HG02938 (cell line): ENCODE data around the gene TUT4.

Source experiments
- ATAC-seq: cut with Tn5 transposase; IDR thresholded peaks from one replicate; pipeline ENCODE4 v1.9.1; 2021; ENCODE audit warnings: mild to moderate bottlenecking, moderate library complexity; ENCODE audit not compliant: unreplicated experiment

The TUT4 gene

DNA sequence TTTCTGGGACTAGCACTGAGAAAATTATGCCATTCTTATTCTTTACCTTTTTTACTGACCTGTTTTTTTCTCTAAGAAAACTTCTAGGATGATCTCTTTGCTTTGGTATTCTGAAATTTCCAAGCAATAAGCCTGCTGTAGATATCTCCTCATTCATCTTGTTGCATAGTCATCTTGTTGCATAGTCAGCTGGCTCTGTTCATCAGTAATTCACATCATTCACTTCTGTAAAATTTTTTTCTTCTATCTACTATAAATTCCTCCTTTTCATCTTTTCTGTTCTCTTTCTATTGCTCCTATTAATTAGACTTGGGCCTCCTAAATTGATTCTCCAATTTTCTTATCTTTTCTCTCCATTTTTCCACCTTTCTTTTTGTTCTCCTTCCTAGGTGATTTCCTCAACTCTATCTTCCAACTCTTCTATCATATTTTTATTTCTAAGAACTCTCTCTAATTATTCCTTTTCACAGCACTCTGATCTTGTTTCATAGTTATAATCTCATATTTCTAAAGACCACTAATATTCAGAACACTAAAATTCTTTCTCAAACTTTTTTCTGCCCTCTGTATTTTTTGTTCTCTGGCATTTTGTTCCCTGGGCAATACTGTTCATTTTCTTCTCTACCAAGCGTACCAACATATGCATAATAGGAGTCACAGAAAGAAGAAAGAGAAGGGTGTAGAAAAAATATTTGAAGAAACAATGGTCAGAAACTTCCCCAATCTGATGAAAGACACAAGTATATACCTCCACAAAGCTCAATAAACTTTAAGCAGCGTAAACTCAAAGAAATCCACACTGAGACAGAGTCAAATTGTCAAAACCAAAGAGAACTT, 17.7 kb downstream of the TUT4 start:
- no peak for ATAC-seq

DNA sequence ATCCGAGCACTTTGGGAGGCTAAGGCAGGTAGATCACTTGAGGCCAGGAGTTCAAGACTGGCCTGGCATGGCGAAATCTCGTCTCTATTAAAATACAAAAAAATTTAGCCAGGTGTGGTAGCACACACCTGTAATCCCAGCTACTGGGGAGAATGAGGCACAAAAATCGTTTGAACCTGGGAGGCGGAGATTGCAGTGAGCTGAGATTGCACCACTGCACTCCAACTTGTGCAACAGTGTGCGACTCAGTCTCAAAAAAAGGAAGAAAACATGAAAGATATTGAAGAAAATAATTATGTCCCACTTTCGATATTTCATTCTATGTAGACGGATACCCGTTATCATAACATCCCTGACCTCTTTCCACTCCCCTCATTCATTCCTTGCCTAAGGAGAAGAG, 19.2 kb downstream of the TUT4 start:
- ATAC-seq, result no peak

DNA sequence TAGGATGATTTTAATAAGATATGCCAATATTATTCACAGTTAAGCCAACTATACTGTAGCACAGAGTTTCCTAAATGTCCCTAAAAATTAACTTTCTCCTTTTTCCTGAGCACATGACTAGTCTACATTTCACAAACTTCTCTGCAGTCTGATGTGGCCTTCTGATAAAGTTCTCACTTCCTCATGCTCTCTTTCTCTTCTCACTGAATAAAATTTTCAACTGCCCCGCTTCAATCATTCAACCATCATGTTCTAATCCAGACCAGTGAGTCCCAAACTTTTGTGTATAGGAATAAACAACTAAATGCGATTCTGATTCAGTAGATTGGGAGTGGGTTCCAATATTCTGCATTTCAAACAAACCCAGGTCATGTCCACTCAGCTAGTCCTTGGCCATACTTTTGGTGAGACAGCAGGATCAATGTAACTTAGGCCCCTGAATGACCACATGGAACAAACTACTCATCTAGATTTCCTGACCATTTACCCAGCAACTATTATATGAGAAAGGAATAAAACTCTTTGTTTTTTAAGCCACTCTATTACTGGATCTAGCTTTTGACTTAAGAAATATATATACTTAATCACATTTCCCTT, 20.1 kb downstream of the TUT4 start:
- ATAC-seq, result no peak

DNA sequence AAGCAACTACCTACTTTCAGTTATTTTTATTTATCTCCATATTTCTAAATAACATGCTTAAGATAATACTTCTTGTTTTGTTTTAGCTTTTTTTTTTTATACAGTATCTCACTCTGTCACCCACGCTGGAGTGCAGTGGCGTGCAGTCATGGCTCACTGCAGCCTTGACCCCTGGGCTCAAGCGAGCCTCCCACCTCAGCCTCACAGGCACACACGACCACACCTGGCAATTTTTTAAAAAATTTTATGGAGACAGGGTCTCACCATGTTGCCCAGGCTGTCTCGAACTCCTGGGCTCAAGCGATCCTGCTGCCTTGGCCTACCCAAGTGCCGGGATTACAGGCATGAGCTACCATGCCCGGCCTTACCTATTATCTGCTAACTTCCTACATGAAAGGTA, 20.6 kb downstream of the TUT4 start:
- ATAC-seq, result no peak

DNA sequence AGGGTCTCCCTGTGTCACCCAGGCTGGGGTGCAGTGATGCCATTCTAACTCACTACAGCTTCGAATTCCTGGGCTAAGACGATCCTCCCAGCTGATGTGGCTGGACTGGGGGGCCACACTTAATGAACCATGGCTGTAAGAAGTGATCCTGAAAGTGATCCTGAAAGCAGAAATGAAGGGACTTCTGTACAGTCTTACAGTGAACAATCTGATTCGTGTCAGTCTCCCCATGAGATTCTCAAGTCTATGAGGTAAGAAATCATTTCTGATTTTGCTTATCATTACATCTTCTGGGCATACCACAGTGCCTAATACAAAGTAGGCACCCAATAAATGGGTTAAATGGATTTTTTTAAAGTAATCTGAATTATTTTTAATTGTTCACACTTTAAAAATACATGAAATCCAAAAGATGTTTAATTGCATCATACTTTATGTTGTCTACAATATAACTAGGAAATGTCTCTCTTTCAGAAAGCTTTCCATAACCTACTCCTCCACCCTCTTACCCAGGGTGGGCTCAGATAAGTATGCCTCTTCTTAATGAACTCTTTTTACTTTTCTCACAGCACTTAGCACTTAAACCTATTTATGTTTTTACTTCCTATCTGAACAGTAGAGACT, 21.5 kb downstream of the TUT4 start:
- ATAC-seq, result no peak

DNA sequence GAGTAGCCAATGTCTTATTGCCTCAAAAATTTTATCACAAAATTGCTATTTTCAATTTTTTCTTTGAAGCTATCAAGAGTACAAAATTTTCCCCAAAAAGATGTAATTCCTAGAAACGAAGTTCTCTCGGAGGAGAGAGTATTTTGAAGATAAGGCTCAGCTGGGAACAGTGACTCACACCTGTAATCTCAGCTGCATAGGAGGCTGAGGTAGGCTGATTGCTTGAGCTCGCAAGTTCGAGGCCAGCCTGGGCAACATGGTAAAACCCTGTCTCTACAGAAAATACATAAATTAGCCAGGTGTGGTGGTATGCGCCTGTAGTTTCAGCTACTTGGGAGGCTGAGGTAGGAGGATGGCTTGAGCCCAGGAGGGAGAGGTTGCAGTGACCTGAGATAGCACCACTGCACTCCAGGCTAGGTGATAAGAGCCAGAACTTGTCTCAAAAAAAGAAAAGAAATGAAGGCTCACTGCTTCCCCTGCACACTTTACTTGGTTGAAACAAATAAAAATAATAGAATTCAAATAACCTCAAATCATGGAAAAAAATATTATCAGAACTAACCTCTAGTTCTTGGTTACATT, 22.2 kb downstream of the TUT4 start:
- ATAC-seq, result no peak

DNA sequence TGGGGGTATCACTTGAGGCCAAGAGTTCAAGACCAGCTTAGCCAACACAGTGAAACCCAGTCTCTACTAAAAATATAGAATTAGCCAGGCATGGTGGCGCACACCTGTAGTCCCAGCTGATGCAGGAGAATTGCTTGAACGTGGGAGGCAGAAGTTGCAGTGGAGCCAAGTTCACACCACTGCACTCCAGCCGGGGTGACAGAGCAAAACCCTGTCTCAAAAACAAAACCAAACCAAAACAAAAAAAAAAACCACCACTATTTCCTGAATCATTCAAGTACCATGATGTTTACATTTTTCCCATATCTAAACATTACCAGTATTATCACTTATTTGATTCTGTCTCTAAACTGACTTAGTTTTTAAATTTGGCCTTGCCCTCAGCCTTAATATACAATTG, 29.5 kb downstream of the TUT4 start:
- no peak for ATAC-seq

DNA sequence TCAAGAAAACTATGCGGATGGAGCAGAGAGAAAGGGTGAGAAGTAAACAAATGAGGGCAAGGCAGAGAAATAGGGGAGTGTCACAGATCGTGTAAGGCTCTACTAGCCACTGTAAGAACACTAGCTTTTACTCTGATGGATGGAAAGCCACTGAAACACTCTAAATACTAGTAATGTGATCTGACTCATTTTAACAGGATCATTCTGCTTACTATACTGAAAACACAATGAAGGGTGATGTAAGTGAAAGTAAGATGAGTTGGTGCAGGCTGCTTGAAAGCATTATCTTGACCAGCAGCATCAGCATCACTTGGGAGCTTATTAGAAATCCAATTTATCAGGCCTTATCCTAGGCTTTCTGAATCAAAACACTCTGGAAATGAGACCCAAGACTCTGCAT, 32.7 kb downstream of the TUT4 start:
- ATAC-seq, result no peak

DNA sequence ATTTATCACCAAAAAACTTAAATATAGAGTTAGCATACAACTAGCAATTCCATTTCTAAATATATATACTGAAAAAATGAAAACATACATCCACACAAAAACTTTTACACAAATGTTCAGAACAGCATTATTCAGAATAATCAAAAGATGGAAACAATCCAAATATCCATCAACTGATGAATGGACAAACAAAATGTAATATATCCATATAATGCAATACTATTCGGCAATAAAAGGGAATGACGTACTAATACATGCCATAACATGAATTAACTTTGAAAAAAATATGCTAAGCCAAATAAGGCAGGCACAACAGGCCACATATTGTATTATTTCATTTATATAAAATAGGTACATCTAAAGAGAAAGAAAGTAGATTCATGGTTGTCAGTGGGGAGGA, 33.9 kb downstream of the TUT4 start:
- no peak for ATAC-seq

DNA sequence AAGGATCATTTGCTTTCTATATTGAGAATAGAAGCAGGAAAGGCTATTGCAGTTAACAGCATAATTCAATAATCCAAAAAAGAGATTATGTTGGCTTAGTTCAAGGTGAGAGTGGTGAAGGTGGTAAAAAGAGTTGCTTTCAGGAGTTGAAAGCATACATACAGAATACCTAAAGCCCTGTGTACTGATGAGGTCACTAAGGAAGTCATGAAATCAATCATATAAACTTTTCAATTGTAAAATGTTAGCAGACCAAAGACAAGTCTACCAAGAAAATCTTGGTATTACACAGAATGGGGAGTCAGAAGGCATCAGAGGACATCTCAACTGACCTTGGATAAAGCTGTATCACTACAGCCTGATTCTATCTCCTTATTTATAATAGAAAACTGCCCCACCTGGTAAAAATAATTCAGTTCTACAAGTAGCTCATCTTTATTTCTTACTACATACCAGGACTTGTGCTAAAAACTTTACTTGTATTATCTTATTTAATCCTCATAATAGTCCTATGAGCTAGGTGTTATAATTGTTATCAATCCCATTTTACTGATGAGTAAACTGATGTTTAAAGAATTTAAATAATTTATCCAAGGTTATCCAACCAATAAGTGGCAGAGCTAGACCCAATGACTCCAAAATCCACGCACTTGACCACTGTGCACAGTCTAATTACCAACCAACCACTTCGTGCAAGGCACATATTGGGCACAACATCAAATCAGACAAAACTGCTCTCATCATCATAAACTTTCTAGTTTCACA, 40.9 kb downstream of the TUT4 start:
- ATAC-seq, result no peak

DNA sequence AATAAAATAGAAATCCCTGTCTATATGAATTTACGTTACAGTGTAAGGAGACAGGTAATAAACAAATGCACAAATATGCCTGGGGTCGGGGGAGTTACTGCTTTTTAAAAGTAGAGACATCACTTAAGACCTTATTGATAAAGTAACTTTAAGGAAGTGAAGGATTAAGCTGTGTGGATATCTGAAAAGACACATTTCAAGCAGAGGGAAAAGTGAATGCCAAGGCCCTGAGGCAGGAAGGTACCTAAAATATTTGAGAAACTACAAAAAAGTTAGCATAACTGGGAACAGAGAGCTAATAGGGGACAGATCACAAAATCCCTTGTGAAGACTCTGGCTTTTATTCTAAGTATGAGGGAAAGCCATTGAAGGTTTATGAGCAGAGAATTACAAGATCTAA, 41.5 kb downstream of the TUT4 start:
- ATAC-seq, result no peak

DNA sequence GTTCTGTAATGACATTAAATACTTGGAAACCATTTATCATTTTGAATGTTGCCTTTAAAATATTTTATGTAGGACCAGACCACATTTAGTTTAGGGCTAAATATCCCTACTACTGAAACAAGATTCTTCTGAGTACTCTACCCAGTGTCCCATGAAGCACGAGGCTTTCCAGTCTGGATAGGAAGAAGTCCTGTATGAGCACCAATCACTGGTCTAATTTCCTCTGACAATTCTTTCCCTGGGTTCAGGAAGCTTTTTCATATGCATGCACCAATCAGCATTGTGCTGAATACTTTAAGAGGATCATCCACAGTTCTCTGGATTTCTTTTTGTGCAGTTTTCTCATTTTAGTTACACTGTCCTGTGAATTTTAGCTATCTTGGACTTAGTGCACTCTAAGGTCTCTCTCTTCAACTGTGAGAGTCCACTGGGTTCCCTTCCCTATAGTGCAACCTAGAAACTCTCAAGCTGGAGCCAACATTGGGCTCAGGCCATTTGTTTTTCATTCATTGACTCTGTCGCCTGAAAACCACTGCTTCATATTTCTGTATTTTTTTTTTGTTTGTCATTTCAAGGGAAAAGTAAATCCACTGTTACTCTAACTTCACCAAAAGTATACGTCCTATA, 45.9 kb downstream of the TUT4 start:
- ATAC-seq, result no peak

DNA sequence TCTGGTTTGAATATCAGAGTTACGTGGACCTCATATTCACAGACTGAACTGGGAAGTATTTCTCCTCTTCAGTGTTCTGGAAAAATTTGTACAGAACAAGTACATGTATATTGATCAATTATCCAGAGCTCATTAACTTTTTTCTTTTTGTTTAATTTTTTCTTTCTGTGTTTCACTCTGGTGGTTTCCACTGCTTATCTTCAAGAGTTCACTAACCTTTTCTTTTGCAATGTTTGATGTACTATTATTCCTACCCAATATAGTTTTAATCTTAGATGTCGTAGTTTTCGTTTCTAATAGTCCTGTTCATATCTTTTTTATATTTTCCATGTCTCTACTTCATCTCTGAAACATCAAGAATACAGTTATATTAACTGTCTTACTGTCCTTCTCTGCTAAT, 46.5 kb downstream of the TUT4 start:
- no peak for ATAC-seq

DNA sequence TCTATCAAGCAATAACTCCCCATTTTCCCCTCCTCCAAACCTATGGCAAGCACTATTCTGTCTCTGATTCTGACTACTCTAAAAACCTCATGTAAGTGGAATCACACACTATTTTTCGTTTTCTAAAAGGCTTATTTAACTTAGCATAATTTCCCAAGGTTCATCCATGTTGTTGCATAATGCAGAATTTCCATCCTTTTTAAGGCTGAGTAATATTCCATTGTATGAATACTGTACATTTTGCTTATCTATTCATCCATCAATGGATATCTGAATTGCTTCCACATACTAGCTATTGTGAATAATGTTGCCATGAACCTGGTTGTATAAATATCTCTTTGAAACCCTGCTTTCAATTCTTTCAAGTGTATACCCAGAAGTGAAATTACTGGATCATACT, 48.2 kb downstream of the TUT4 start:
- no peak for ATAC-seq

DNA sequence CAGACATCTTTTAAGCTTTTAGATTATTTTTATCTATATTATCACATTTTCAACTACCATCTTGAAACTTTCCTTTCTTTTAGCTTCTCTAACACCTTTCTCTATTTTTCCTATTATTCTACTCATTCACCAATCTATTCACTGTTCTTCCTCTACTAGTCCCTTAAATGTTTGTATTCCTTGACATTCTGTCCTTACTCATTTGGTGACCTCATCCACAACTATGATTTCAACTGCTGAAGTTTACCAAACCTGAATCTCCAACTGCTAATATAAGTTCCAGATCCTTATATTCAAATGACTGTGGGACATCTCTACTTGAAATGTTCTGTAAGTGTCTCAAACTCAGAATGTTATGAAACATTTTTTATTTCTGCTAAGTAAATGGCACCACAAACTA, 49.2 kb downstream of the TUT4 start:
- ATAC-seq, result no peak

DNA sequence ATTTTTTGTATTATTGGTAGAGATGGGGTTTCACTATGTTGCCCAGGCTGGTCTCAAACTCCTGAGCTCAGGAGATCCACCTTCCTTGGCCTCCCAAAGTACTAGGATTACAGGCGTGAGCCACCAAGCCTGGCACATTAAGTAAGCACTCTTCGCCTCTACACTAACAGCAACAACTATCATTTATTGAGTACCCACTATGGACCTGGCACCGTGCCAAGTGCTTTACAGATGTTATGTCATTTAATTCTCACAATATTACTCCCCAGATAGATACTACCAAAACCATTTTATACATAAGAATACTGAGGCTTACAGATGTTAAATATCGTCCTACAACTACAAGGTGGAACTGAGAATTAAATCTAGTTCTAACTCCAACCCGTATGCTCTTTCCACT, 50.1 kb downstream of the TUT4 start:
- no peak for ATAC-seq

DNA sequence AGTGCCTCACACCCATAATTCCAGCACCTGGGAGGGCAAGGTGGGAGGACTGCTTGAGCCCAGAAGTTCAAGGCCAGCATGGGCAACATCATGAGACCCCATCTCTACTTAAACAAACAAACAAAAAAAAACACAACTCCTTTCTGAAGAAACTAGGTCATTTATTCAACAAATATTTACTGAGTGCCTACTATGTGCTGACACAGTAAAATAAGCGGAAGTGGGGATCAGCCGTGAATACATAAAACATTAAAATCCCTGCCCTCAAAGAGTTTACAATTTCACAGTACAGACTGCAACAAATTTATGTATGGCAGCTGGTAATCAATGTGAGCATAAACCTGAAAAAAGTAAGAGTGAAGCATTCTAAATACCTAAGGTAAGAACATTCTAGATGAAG, 65.3 kb downstream of the TUT4 start:
- ATAC-seq, result no peak

DNA sequence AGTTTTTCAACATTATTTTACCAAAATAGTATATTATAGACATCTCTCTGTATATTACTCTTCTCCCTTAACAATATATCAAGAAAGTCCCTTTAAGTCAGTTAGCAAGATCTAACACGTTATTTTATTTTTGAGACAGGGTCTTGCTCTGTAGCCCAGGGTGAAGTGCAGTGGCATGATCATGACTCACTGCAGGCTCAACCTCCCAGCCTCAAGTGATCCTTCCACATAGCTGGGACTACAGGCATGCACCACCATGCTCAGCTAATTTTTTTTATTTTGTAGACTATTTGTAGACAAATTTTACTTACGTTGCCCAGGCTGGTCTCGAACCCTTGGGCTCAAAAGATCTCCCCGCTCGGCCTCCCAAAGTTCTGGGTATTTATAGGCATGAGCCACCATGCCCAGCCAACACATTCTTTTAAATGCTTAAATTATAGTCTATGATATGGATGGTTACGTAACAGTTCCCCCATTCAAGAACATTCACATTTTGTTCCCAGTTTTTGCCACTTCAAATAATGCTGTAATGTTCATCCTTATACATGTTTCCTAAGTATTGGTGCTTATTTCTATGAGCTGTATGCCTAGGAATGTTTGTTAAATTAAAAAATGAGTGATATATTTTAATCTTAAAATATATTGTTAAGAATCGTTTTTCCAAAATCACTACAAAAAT, 70.4 kb downstream of the TUT4 start:
- no peak for ATAC-seq

DNA sequence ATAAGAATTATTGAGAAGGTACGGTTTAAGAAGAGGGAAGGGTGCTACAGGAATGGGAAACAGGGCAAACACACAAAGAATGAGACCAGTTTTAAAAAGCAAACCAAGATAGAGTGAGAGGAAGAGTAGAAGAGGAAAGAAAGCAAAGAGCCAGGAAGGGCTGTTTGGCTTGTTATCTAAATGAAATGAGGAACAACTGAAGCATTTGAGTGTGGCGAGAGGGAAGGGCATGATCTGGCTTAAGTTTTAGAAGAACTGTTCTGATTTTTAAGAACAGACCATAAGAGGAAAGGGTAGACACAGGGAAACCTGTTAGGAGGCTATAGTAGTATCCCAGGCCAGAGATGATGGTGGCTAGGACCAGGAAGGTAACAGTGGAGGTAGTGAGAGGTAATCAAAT, 73.8 kb downstream of the TUT4 start:
- ATAC-seq, result no peak

DNA sequence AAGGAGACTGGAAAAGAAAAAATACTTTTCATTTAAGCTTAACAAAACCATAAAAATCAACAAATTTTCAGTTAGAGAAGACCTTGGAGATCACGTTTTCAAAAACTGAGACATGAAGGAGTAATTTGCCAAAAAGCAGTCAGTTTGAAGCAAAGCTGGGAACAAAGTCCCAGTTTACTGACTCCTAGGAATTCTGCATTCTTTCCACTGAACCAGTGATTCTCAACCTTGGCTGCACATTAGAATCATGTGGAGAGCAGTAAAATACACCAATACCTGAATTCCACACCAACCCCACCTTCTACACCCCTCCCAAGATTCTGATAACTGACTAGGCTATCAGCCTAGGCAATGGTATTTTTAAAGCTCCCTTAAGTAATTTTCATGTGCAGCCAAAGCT, 75.0 kb downstream of the TUT4 start:
- no peak for ATAC-seq
